ENCODE data around the gene SORCS3.

SORCS3 gene

DNA sequence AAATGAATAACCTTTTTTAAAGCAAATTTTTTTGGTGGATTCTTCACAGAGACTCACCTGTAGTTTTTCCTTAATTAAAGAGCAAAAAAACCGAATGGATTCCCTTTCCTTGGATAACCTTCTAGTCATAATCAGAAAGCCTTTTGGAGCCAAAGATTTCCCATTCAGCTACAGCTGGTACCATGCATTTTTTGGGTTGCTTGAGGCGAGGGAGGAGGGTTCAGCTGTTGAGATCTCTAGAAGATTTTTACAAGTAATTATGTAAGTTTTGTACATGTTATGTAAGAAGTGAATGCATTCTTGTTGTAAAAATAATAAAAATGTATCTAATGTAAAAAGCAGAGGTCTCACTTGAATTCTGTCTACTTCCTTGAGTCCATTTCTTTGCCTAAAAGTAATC, 463.2 kb downstream of the SORCS3 start:
- no peak for DNase-seq (ENCODE audit: low spot score)

DNA sequence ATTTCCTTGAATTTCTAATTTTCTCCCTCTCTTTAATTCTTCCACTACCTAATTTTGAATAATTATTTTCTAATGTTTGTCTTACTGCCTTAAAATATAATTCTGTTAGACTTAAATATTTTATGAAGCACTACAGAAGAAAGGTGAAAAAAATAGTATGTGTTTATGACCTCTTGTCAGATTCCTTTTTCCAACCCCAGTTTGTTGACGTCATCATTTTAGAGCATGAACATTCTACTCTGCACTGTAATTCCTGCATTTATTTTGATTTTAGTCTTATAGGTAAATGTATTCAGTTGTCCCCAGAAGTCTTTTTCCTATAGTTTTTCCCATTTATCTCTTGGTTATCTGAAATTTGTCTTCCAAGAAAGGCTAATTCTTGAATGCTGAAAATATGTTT, 468.1 kb downstream of the SORCS3 start:
- DNase-seq (ENCODE audit: low spot score): no peak

DNA sequence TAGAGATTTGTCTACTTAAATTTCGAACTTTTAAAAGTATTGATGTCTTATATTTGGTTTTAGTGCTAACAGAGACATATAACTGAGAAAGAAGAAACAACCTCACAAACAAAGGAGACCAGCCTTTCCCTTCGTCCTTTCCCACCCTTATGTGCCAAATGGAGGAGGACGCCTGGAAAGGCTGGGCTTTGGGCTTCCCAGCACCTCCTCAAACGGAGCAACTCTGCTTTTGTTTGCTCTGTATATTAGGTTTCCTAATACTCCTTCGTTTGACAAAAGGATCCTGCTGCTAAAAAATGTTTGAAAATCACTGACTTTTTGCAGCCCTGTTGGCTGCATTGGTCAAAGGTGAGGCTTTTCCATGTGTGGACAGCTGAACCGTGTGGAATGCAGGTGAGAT, 471.8 kb downstream of the SORCS3 start:
- no peak for DNase-seq (ENCODE audit: low spot score)

DNA sequence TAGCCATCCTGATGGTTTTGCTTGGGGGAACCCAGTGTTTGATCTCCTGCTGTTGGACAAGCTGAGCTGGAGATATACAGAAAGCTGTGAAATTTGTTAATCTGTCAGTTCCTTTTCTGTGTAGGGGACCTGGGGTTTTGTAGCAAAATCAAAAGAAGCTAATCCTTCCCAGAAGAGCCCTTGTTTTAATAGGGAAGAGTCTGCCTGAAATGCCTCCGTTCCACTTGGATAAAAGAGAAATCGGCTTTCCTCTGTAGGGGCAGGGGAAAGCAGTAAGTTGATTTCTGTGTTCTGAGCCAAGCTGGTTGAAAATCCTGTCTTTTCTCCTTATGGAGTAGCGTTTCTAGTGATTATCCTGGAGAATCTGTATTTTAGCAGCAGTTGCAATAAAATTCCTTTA, 472.6 kb downstream of the SORCS3 start:
- DNase-seq (ENCODE audit: low spot score): no peak

DNA sequence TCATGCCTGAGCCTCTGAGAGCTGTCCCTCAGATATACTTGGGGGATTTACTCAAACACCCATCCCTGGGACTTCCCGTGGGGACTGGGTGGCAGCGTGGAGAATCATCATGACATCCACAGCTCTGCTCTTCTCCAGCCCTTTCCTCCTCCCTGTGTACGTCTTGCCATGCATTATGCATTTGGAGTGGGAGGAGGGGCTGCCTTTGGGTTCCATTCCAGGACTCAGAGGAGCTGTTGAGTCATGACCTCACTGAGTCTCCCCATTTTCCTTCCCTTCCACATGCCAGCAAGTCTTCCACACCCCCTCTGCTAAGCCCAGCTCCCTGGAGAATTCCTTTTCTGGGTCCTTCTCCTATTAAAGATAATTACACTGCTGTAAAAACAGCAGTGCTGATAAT, 480.7 kb downstream of the SORCS3 start:
- no peak for DNase-seq (ENCODE audit: low spot score)

DNA sequence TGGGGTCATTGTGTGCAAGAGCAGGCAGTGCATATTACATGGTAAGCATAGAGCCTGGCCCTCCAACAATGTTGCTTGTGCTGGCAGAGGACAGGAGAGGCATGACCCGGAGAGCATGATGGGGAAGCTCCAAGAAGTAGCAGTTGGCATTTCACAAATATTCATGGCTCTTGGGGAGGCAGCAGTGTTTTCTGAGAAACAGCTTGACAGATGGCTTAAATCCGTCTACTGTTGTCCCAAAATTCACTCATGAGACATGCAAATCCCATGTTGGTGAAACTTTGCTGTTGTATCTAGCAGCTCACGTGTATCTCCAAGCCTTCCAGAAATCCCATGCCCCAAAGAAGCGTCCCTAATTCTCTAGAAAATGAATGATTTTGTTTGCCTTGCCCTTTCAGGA, 487.0 kb downstream of the SORCS3 start:
- peak; percentile 11 for DNase-seq (ENCODE audit: low spot score)

DNA sequence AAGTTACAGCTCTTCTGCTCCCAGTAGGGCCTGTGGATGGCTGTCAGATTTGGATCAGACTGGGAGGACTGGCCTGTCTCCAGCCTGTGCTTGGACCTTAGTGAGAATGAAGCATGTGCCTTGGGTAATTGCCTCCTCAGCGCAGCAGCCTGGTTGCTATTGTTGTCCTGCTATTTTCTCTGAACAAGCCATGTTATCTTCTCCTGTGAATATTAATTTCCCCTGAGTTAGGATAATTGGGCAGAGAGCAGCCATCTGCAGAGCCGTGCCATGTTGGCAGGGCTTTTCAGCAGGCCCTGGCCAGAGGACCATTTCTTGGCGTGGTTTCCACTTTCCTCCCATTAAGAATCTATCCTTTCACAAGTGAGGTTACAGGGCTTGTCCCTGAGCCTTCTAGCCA, 497.3 kb downstream of the SORCS3 start:
- peak; percentile 40 for DNase-seq (ENCODE audit: low spot score)

DNA sequence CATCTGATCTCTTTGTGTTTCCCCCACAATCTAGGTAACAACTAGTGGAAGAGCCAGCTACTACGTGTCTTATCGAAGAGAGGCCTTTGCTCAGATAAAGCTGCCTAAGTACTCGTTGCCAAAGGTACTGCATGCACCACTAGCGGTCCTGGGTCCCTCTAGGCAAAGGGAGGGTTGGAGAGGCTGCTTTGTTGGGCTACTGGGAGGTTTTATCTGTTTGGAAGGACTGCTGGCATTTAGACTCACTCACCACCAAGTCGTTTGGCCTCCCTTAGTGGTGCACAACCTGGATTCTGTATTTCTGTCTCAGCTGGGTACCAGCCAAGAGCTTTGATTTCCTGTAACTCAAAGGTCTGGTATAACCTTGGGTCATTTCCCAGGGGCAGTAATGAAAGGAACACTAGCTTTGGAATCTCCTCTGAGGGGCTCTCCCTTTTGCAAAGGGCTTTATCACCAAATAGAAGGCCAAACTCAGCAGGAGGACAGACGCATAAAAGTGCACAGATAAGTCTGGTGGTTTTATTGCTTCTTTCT, 498.3 kb downstream of the SORCS3 start:
- no peak for DNase-seq (ENCODE audit: low spot score)

DNA sequence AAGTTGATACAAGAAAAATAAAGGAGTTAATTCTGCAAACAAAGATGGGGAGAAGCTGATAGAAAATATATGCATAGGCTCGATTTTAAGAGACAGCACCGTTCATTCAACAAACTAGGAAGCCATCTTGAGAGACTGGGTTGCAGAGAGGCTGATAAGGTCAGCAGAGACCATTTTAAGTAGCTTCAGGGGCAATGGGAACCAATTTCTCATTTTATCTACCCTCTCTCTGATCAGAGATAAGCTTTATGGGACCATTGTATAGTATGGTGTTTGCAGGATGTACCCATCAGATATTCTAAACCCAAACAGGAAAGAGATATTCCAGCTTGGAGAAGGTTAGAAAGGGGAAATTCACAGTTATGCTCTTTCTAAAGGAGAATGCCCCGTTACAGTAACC, 499.5 kb downstream of the SORCS3 start:
- no peak for DNase-seq (ENCODE audit: low spot score)

DNA sequence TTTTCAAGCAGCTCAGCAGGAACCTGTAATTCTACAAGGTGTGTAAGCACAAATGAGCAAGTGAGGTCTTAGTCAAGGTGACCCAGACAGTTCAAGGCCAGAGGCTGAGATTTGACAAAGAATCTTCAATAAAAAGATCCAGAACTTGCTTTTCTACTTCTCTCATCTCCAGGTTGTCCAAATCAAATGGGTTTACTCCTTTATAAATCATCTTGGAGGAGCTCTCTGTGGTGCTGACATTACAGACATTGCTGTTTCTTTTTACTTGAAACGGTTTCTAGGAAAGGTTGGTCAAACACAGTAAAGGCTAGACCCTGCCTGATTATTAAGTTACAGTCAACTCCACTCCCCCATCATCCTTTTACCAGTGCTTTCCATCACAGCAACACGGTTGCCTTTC, 504.6 kb downstream of the SORCS3 start:
- no peak for DNase-seq (ENCODE audit: low spot score)

DNA sequence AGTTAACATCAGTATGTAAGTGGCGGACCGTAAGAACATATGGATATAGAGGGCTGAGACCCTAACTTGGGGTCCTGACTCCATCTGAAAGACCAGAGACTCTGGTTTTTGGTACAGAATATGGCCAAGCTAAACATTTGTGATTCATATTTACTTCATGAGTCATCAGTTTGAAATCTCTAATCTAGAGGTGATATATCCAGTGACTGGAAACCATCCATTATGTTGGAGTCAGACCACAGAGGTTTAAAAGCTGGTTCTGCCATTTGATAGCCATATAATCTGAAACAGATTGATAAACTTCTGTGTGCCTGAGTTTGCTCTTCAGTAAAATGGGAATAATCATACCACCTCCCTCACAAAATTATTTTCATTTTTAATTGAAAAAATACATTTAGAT, 505.3 kb downstream of the SORCS3 start:
- DNase-seq (ENCODE audit: low spot score): no peak

DNA sequence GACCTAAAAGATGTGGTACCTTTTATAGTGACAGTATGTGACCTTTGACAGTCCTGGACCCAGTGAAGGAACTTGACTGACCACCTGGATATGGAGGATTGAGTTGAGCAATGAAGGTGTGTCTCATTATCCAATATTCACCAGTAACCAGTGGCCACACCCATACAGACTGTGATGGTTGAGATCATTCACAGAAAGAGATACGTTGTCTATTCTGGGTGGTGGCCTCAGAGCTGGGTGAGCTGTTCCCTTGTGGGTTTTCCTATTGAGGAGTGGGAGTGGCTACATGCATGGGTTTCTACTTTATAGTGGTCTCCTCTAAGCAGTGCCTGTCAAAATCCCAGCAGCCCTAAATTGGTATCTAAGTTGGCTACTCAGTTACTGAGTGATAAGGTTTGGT, 507.4 kb downstream of the SORCS3 start:
- no peak for DNase-seq (ENCODE audit: low spot score)

DNA sequence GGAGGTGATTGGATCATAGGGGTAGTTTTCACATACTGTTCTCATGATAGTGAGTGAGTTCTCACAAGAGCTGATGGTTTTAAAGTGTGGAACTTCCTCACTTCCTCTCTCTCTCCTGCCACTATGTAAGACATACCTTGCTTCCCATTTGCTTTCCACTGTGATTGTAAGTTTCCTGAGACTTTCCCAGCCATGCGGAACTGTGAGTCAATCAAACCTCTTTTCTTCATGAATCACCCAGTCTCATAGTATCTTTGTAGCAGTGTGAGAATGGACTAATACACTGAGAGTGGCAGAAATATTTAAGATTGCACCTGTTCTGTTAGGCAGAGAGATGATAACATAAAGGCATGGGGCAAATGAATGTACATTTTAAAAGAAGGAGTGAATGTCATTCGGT, 507.8 kb downstream of the SORCS3 start:
- no peak for DNase-seq (ENCODE audit: low spot score)

DNA sequence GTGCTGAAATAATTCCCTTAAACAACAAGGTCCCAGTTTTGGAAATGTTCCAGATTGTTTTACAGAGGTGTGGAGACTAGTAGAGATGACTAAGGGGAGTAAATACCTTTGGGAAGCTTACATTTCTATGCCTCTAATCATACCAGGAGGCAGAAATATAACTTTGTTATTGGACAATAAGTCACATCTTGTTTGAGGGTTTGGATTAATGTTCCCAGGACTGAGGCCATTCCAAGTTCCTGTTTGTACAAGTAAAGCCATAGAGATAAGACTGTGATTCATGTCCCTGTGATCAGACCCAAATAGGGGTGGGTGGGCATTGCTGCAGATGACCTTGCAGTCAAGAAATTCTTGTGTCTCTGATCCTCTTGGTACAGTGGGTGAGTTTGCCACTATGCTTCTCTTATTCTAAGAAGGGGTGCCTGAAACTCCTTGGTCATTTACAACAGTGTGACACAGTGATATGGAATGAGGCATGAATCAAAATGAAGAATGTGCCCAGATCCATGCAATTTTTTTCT, 508.3 kb downstream of the SORCS3 start:
- no peak for DNase-seq (ENCODE audit: low spot score)

DNA sequence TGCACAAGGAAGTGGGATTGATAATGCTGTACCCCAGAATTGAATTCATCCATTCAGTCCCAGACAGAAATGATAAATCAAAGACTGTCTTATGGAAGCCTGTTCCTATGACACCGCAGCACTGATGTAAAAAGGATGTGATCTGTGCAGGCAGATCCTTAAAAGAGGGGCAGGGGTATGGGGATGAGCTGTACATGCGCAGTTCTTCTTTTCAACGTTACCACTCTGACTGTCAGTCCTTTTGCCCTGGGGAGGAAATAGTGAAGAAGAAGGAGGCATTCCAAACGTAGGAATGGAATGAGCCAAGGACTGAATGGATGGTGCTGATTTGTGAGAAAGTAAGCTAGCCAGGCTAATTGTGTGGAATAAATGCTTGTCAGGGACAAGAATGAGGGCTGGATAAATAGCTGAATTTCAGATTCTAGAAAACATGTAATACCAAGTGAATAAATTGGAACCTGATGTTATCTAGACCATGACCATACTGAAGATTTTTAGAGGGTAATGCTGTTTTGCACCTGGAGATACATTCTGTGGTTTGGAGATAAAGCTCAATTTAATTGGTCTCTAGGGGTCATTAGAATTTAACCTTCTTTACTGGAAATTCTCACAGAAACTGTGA, 509.3 kb downstream of the SORCS3 start:
- no peak for DNase-seq (ENCODE audit: low spot score)

DNA sequence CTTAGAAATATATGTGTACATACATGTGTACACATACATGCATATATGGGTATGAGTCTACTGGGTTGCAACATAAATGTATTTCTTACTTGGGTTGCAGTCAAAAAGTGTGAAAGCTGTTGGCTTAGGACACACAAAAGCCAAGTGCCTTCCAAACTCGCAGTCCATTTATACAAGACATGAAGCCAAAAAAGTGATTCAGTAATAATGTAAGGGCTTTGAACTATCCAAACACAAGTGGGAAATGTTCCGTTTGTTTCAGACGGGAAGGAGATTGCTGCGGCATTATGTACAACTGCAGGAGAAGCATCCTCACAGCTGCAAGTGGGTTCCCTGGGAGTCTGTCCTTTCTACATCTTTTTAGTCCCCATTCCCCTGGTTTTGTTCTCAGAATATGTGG, 513.6 kb downstream of the SORCS3 start:
- no peak for DNase-seq (ENCODE audit: low spot score)

DNA sequence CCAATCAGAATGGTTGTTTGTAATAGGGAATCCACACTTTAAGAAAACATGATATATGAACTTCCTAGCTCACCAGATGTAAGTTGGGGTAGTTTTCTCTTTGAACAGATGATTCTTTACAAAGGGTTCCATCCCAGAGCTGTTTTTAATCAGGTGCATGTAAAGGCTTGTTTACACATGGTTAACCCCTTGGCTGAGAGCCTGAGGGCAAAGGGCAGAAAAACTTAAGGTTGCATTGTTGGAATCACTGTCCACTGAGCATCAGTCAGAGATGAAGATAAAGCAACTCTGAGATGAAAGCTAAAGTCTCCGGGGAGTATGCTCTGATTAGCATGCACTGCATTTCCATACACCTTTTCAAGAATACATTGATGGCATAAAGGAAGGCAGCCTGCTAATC, 518.2 kb downstream of the SORCS3 start:
- DNase-seq (ENCODE audit: low spot score): no peak

DNA sequence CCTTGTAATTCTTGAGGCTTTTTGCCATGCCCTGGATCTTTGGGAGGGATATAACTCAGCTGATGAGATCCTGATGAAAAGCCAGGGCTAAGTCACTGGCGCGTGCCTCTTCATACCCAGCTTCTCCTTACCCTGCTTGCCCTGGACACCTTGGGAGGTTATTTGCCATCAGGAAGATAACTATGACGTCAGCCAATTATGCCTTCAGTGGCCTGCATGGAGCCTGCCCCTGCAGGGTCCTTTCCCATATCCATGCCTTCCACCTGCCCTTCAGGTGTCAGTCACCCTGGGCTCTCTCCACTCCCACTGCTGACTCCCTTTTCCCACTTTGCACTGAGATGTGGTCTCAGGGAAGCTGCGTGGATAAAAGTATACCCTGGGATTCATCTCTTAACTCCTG, 520.1 kb downstream of the SORCS3 start:
- DNase-seq (ENCODE audit: low spot score): no peak

DNA sequence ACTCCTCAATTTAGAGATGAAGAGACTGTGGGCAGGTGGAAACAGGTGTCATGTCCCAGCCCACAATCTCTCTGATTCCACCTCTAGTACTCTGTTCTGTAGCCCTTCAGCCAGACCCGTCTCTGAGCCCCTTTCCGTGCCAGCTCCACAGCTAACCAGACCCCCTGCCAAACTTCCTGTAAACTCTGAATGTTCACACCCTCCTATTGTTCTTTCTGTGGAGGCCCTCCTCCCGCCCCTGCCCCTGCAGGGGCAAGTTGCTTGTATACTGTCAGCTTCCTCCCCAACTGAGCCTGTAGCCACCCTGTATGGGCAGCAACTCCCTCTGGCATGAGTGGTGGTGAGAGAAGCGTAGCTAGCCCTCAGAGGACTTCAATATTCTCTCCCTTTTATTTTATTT, 520.7 kb downstream of the SORCS3 start:
- no peak for DNase-seq (ENCODE audit: low spot score)

DNA sequence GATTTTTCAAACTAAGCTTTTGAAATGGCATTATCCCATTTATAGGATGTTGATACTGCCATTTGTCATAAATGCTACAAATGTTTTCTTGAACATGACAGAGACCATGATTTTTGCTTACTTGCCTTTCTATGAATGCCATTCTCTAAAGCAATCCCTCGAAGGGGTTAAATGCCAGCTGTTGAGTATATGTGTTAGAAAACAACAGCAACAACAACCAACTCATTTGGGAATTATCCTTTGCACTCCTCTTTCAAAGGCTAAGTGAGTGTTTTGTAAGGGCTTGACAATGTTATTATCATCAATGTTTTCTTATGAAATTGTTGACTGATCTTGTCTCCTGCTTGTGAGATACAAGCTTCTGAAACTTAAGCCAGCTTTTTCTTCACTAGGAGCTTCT, 529.4 kb downstream of the SORCS3 start:
- no peak for DNase-seq (ENCODE audit: low spot score)

DNA sequence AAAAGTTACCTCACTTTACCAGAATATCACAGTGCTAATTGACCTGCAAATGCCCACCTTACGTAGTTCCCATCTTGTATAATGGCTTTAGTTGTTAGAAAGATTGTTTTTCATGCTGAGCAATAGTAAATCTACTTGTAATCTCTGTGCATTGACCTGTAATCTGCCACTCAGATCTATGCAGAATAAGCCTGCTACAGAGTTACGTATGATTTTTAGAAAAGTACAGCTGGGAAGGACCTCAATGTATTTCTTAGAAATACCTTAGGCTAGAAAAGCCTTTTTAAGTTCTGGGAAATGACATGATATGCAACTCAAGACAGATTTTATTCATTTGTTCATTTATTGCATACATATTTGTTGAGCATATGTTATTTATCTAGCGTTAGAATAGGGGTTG, 530.9 kb downstream of the SORCS3 start:
- no peak for DNase-seq (ENCODE audit: low spot score)

DNA sequence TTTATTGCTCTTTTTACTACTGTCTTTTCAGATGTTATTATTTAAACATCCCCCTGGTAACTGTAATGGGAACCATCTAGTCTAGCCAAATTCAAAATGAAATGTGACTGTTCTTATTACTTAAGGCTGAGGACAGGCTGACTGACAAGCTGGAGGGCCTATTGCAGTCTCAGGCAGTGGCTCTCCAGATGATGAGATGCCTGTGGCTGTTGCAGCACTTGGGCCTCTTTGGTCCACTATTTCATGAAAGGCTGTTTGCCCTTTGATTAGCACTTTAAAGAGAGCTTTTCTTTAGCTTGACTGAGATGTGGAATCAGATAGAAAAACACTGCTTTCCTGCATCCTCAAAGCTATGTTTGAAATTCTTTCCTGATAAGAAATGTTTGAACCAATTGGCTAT, 540.5 kb downstream of the SORCS3 start:
- DNase-seq (ENCODE audit: low spot score): no peak

DNA sequence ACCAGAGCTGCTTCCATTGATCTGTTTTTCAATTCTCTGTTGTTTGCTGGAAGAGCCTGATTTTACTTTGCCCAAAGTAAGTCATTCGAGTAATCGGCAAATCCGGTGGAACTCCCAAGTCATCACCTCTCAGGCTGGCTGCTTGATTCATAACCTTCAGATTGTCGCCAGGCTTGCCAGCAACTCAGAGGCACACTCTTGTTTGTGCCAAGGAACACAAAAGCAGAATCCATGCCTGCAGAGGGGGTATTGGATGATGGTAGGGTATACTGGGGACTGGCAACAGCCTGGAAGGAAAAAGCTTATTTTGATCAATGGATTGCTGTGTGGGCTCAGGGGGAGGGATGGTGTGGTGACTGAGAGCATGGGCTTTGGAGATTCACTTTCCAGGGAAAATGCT, 542.4 kb downstream of the SORCS3 start:
- peak; percentile 17 for DNase-seq (ENCODE audit: low spot score)

DNA sequence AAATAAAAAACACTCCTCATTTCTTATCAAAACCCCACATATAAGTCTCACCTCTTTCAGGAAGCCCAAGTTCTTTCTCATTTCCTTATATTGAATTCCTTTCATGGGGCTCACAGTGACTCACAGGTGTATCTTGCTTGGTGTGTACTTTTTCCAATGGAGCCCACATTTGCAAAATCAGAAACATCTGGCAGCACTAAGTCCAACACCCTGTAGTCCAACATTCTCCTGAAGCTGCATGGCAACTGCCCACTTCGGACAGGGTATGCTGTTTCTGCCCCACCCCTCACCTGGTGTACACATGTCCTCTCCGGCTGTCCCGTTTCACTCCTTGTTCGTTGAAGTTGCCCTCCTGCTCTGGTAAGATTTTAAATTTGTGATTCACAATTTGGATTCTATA, 544.1 kb downstream of the SORCS3 start:
- no peak for DNase-seq (ENCODE audit: low spot score)

All from Ammon's horn (tissue), 1 donor.